ENCODE results near the gene G6PC2. TPM values are rescaled to one million over a fixed set of nuclear protein-coding genes. Genes with fewer than 3 reads are reported as not detected.

The G6PC2 gene
- total and polyA plus RNA-seq, 9 donors = 0.57 TPM; not detected in 8

DNA sequence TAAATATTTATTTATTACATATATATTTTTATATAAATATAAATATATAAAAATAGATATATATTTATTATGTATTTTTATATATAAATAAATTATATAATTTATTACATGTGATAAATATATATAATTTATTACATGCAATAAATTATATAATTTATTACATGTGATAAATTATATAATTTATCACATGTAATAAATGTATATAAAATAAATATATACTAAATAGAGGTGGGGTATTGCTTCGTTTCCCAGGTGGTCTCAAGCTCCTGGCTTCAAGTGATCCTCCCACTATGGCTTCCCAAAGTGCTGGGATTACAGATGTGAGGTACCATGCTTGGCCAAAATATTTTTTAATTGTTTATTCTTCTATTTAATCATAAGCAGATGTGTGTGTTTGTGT lies 3.6 kb upstream of the G6PC2 start:
- H3K36me3 ChIP-seq = no peaks in the 10 kb centered on the region
- WGBS, 3 donors = 71 to 86% (median 82%) methylated on average over 1 of the region's 1 CpG
- H3K27ac ChIP-seq = no peak overlapping the region
- DNase-seq = no peak
- H3K27me3 ChIP-seq = no peaks in the 10 kb centered on the region
- no peak overlapping the region for H3K4me3 ChIP-seq
- no peaks in the 10 kb centered on the region for H3K9me3 ChIP-seq
- TF ChIP-seq, protein P1, sequence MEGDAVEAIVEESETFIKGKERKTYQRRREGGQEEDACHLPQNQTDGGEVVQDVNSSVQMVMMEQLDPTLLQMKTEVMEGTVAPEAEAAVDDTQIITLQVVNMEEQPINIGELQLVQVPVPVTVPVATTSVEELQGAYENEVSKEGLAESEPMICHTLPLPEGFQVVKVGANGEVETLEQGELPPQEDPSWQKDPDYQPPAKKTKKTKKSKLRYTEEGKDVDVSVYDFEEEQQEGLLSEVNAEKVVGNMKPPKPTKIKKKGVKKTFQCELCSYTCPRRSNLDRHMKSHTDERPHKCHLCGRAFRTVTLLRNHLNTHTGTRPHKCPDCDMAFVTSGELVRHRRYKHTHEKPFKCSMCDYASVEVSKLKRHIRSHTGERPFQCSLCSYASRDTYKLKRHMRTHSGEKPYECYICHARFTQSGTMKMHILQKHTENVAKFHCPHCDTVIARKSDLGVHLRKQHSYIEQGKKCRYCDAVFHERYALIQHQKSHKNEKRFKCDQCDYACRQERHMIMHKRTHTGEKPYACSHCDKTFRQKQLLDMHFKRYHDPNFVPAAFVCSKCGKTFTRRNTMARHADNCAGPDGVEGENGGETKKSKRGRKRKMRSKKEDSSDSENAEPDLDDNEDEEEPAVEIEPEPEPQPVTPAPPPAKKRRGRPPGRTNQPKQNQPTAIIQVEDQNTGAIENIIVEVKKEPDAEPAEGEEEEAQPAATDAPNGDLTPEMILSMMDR (IDR thresholded peaks at IDR 0.05) = no peak
- TF ChIP-seq EP300 (IDR thresholded peaks at IDR 0.05) (no peak), POLR2A (IDR thresholded peaks at IDR 0.05) (no peak)
- intact Hi-C loops (cut with DNase I) = no loop called here
- no peaks in the 10 kb centered on the region for H3K4me1 ChIP-seq (ENCODE audit: insufficient read depth)

DNA sequence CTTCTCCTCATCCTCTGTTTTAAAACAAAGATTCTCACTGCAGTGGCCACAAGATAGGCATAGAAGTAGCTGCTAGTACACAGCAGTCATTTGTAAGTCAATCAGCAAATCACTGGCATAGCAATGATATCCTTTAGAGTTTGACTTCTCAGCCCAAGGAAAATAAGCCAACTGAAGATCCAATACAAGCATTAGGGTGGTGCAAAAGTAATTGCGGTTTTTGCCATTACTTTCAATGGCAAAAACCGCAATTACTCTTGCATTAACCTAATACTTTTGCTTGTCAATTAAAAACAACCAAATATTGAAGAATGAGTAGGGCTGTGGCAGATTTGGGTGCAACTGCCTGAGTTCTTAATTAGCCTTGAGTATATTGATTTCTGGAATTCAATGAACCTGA lies 2.8 kb downstream of the G6PC2 start:
- no peak overlapping the region for H3K27ac ChIP-seq
- DNase-seq = no peak
- H3K4me3 ChIP-seq = no peak overlapping the region
- WGBS, 3 donors = 90 to 91% (median 90%) methylated on average over 2 of the region's 2 CpGs
- no peaks in the 10 kb centered on the region for H3K27me3 ChIP-seq
- H3K36me3 ChIP-seq = no peaks in the 10 kb centered on the region
- no peaks in the 10 kb centered on the region for H3K9me3 ChIP-seq
- intact Hi-C loops (cut with DNase I) = no loop called here
- no peaks in the 10 kb centered on the region for H3K4me1 ChIP-seq (ENCODE audit: insufficient read depth)
- TF ChIP-seq EP300 (IDR thresholded peaks at IDR 0.05) (no peak), POLR2A (IDR thresholded peaks at IDR 0.05) (no peak)
- TF ChIP-seq, protein P1 (IDR thresholded peaks at IDR 0.05) = no peak

DNA sequence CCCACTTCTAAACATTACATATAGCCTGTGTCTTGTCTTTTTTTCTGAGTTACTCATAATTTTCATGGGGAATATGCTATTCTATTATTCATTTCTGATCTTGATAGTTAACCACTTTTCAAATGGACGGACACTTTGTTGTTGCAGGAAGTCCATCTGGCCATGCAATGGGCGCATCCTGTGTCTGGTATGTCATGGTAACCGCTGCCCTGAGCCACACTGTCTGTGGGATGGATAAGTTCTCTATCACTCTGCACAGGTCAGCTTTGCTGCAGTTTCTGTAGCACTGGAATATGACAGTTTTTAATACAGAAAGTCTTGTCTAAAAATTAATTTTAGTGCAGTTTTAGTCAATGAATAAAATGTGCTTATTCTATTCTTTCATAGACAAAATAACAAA lies 3.3 kb downstream of the G6PC2 start:
- H3K9me3 ChIP-seq = no peaks in the 10 kb centered on the region
- 90 to 98% (median 92%) methylated on average over 3 of the region's 3 CpGs for WGBS, 3 donors

DNA sequence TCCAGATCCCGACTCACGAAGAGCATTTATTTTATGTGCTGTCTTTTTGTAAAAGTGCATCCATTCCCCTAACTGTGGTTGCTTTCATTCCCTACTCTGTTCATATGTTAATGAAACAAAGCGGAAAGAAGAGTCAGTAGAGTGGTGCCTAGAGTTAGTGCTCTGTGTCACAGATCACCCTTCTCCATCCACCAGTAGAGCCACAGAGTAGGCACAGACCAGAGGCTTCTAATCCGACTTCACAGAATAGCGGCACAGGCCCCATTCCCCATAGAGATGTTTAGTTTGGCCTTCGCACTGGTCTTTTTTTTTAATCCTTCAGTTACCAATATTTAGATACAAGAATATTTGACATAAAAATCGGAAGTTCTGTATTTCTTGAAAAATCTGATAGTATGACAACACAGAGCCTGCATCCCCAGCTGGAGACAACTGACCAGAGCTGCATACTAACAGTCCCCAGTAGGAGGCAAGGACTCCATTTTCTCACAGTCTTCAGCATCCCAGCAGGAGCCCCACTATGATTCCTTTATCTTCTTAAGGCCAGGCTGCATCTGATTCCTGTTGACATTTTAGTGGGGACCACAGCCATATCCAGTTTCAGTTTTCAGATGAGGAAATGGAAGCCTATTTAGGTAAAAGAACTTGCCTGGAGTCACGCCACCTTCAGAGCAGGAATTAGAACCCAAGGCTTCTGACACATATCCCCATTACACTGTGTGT lies 7.0 kb downstream of the G6PC2 start:
- intact Hi-C loops (cut with DNase I) = no loop called here
- TF ChIP-seq POLR2A (IDR thresholded peaks at IDR 0.05) (no peak), EP300 (IDR thresholded peaks at IDR 0.05) (no peak)
- TF ChIP-seq, protein P1 (IDR thresholded peaks at IDR 0.05) = no peak
- H3K36me3 ChIP-seq = no peaks in the 10 kb centered on the region
- no peak overlapping the region for H3K4me3 ChIP-seq
- WGBS, 3 donors = 91 to 94% (median 92%) methylated on average over 8 of the region's 8 CpGs
- DNase-seq = no peak
- no peaks in the 10 kb centered on the region for H3K9me3 ChIP-seq
- no peaks in the 10 kb centered on the region for H3K4me1 ChIP-seq (ENCODE audit: insufficient read depth)
- H3K27me3 ChIP-seq = no peaks in the 10 kb centered on the region
- no peak overlapping the region for H3K27ac ChIP-seq

More for the DNA sequence above, 3.3 kb downstream of the G6PC2 start:
- Histone ChIP-seq H3K27ac (no peak overlapping the region), H3K36me3 (no peaks in the 10 kb centered on the region), H3K4me1 (ENCODE audit: insufficient read depth) (no peaks in the 10 kb centered on the region), H3K27me3 (no peaks in the 10 kb centered on the region), H3K4me3 (no peak overlapping the region)
- intact Hi-C loops (cut with DNase I) = no loop called here
- TF ChIP-seq EP300 (IDR thresholded peaks at IDR 0.05) (no peak), POLR2A (IDR thresholded peaks at IDR 0.05) (no peak)
- TF ChIP-seq, protein P1 (IDR thresholded peaks at IDR 0.05) = no peak
- no peak for DNase-seq

All from ovary (tissue), 9 donors.